ENCODE data around the gene SCGB3A1.

SCGB3A1 gene
- total RNA-seq: 0 to 0.24 (median 0.04) reads per million in 4 experiments

GRCh38 chr5:180591311-180591887 lies at the start of gene SCGB3A1:
Gene SCGB3A1 (minus strand): TSS chr5:180591499. CDS start chr5:180591462, 37 bp downstream.
- no peak for DNase-seq

- DNase-seq: no peak
Observed at GRCh38 chr5:180640611-180640860, 49.2 kb upstream of the SCGB3A1 start.

- no peak for DNase-seq
Observed at GRCh38 chr5:180639741-180640610, 48.7 kb upstream of the SCGB3A1 start.

- DNase-seq: no peak
Observed at GRCh38 chr5:180639287-180639686, 48.0 kb upstream of the SCGB3A1 start.

- no peak for DNase-seq
Observed at GRCh38 chr5:180637962-180638680, 46.8 kb upstream of the SCGB3A1 start.

- no peak for DNase-seq
Observed at GRCh38 chr5:180636403-180637075, 45.2 kb upstream of the SCGB3A1 start.

- DNase-seq: no peak
Observed at GRCh38 chr5:180636016-180636402, 44.7 kb upstream of the SCGB3A1 start.

GRCh38 chr5:180633283-180634177 lies 42.2 kb upstream of the SCGB3A1 start:
- DNase-seq: no peak

- DNase-seq: no peak
Observed at GRCh38 chr5:180632768-180633167, 41.5 kb upstream of the SCGB3A1 start.

GRCh38 chr5:180631549-180632383 lies 40.5 kb upstream of the SCGB3A1 start:
- DNase-seq: no peak

- DNase-seq: no peak
Observed at GRCh38 chr5:180630426-180630825, 39.1 kb upstream of the SCGB3A1 start.

- DNase-seq: no peak
Observed at GRCh38 chr5:180629831-180630382, 38.6 kb upstream of the SCGB3A1 start.

GRCh38 chr5:180628827-180629750 lies 37.8 kb upstream of the SCGB3A1 start:
- no peak for DNase-seq

GRCh38 chr5:180628211-180628610 lies 36.9 kb upstream of the SCGB3A1 start:
- DNase-seq: no peak

- no peak for DNase-seq
Observed at GRCh38 chr5:180627386-180628120, 36.3 kb upstream of the SCGB3A1 start.

- no peak for DNase-seq
Observed at GRCh38 chr5:180626661-180627385, 35.5 kb upstream of the SCGB3A1 start.

GRCh38 chr5:180625791-180626660 lies 34.7 kb upstream of the SCGB3A1 start:
- no peak for DNase-seq

All from effector CD8-positive, alpha-beta T cell (primary cell).